GM12874 (cell line): ENCODE measurements around the gene ITSN1.

Experiments used
- TF ChIP-seq, protein P1 (sequence below): IDR thresholded peaks from 2 replicates; pipeline ENCODE4 v1.5.1; 2011; ENCODE audit warnings: low read depth, mild to moderate bottlenecking, control low read depth, low read length, moderate library complexity; ENCODE audit not compliant: insufficient read depth

ITSN1 gene

DNA sequence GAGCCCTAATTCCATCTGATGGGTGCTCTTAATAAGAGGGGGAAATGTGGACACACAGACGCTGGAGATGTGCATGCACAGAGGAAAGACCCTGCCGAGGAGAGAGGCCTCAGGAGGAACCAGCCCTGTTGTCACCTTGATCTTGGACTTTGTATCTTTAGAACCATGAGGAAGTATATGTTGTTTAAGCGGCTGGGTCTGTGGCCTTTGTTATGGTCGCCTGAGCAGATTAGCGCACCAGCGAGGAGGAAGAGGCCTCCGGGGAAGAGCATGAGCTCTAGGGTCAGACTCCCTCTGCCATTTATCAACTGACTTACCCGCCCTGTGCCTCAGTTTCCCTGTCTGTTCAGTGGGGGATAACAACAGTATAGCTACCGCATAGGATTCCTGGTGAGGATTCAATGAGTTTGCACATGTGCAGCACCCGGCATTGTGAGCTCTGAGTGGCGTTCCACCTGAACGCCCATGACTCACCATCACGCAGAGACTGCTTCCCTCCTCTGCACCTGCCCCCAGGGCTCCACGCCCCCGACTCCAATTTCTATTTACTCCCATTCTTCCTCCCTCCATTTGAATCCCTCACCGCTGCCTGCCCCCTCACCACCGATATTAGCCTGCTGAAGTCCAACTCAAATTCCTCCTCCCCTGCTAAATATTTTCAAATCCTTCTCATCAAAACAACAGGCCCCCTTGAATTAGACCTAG is 206.1 kb downstream of the ITSN1 start:
- TF ChIP-seq, protein P1, sequence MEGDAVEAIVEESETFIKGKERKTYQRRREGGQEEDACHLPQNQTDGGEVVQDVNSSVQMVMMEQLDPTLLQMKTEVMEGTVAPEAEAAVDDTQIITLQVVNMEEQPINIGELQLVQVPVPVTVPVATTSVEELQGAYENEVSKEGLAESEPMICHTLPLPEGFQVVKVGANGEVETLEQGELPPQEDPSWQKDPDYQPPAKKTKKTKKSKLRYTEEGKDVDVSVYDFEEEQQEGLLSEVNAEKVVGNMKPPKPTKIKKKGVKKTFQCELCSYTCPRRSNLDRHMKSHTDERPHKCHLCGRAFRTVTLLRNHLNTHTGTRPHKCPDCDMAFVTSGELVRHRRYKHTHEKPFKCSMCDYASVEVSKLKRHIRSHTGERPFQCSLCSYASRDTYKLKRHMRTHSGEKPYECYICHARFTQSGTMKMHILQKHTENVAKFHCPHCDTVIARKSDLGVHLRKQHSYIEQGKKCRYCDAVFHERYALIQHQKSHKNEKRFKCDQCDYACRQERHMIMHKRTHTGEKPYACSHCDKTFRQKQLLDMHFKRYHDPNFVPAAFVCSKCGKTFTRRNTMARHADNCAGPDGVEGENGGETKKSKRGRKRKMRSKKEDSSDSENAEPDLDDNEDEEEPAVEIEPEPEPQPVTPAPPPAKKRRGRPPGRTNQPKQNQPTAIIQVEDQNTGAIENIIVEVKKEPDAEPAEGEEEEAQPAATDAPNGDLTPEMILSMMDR, result no peak

DNA sequence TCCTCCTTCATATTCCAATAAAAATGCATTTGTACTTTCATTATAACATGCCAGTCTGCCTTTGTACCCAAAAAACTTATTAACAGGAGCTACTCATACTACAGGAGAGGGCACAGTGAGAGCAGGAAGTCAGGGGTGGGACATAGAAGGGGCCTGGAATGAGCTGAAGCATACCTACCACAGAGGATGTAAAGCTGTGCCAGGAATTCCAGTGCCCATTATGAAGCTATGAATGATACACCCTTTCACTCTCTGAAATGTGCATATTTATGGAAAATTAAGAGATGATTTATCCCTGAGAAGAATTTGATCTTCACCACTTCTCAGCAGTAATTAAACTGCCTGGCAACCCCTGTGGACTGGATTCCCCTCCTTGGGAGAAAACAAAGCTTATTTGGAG is 207.5 kb downstream of the ITSN1 start:
- TF ChIP-seq, protein P1, result no peak

DNA sequence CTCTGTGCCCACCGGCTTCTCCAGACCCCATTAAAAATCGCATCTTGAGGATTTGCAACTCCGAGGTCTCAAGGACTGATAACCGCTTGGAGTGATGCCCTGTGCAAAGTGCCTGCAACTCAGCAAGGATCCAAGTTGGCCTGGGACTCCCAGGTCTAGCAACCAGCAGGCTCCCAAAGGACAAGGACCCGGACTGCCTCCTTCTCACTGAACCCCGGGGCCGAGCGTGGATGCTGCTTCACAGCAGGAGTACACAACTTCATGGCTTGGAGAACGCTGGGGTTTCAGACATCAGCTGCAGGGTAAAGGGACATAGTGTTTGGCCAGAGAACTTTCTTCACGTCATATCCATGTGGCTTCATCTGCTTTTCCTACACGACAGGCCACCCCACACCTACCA is 208.1 kb downstream of the ITSN1 start:
- TF ChIP-seq, protein P1, result no peak

DNA sequence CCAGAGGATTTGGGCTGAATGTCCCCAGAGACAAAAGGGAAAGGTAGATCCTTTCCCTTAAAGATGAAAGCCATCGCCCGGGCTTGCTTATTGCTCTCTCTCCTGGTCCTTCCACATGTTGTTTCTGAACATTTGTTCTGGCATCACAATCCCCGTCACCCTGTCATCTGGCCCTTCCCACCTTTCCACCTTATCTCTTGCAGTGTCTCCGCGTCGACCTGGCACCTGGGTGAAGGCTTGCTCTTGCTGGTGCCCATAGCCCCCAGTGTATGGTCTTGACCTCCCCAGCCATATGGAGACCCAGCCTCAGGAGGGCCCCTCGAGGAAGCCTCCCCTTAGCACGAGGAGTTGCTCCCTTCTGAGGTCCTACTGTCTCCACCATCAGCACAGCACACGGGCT is 208.7 kb downstream of the ITSN1 start:
- TF ChIP-seq, protein P1, result no peak

DNA sequence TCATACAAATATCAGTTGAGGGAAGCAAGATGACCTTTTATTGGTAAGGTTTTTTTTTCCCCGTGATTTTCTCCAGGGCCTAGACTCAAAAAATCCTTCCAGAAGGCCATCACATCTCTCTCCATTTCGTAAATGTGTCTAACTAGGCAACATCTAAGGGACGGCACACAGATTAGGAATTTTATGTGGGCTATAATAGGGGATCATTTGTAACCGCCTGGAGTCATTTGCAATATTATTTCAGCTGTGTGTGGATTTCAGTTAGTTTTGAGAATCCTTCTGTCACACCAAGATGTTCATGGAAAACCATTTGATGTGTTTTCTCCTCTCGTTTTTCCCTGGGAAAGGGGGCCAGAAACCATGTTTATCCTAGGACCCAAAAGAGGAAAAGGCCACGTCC is 210.2 kb downstream of the ITSN1 start:
- TF ChIP-seq, protein P1, result no peak

DNA sequence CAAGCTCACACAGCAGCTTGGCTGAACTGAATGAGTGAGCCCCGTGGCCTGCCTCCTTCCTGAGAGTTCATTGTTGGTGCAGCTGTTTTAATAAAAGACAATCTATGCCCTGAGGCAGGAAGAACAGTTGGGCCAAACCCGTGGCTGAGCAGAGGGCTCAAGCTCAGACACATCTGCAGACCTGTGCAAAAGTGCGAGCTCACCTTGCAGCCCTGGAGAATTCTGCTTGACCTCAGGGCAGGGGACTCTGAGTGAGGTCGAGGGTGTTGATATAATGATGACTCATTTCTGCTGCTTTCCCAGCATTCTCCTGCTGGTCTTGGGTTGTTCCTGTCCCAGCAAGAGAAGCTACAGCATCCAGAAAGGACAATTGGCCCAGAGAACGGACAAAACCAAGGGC is 212.3 kb downstream of the ITSN1 start:
- TF ChIP-seq, protein P1, result no peak

DNA sequence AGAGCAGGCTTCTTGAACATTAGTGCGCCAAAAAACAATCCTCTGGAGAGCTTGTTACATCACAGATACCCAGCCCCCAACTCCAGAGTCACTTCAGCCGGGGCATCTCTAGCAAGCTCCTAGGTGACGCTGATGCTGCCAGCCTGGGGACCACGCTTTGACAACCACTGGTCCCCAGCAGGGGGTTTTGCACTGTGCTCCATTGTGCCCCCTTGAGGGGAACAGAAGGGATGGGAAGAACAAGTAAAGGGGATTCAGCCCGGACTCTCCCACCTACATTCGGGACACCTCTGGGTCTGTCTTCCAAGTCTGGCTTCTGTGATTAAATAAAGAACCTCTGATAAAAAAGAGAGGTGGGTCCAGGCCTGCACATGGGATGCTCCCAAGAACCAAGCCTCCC is 212.9 kb downstream of the ITSN1 start:
- TF ChIP-seq, protein P1, result peak; percentile 30; the same call in 1 of the 2 replicates
